A673 (cell line): Measurements from ENCODE around the gene NRBP1. TPM values are rescaled to one million over a fixed set of nuclear protein-coding genes. Genes with fewer than 3 reads are reported as not detected.
A peak's percentile ranks its signal among the peaks of the same experiment; 100 is the strongest.

Source experiments
- BruUV-seq: library from RNA; stranded (reverse); fragments of 400-500 nt; replicated peaks from 2 replicates; lab custom pipeline; 2021; lab: Mats Ljungman, UMichigan
- CTCF ChIA-PET: fragments of 300-600 bp; sonication (Branson Sonifier 250); formaldehyde crosslinking; loops from one replicate; lab custom pipeline; 2022; ENCODE audit warnings: antibody characterized with exemption; lab: Charles Lee
- POLR2A ChIA-PET: fragments of 300-600 bp; sonication (Branson Sonifier 250); formaldehyde crosslinking; loops from one replicate; lab custom pipeline; 2022; ENCODE audit warnings: antibody characterized with exemption; ENCODE audit not compliant: low non-redundant PET; lab: Charles Lee
- DNase-seq: peaks from one replicate; pipeline ENCODE4 v3.0.0-alpha.2; 2015; ENCODE audit warnings: low spot score
- H3K27ac ChIP-seq: fragments of 200-600 bp; sonication (generic); 2 replicates; pipeline ENCODE4 v1.5.1; 2016; ENCODE audit warnings: mixed run types, low read depth, mild to moderate bottlenecking, mixed read lengths, antibody characterized with exemption, low read length; ENCODE audit not compliant: poor library complexity, severe bottlenecking
- H3K27me3 ChIP-seq: fragments of 200-600 bp; sonication (generic); replicated peaks from 2 replicates; pipeline ENCODE4 v1.6.1; 2017; ENCODE audit warnings: mixed run types, low read depth, mild to moderate bottlenecking, mixed read lengths, antibody characterized with exemption, low read length; ENCODE audit not compliant: insufficient read depth, poor library complexity
- H3K36me3 ChIP-seq: fragments of 200-600 bp; sonication (generic); 2 replicates; pipeline ENCODE4 v1.6.1; 2016; ENCODE audit warnings: mixed run types, mild to moderate bottlenecking, mixed read lengths, antibody characterized with exemption, low read length; ENCODE audit not compliant: insufficient read depth, poor library complexity, severe bottlenecking
- H3K4me1 ChIP-seq: fragments of 200-600 bp; sonication (generic); 2 replicates; pipeline ENCODE4 v1.6.1; 2017; ENCODE audit warnings: mixed run types, mild to moderate bottlenecking, mixed read lengths, antibody characterized with exemption, low read length; ENCODE audit not compliant: insufficient read depth, poor library complexity, severe bottlenecking
- H3K4me3 ChIP-seq: fragments of 200-600 bp; sonication (generic); 2 replicates; pipeline ENCODE4 v1.5.1; 2016; ENCODE audit warnings: low read depth, mixed run types, mild to moderate bottlenecking, mixed read lengths, low read length; ENCODE audit not compliant: poor library complexity, severe bottlenecking
- H3K9me3 ChIP-seq: fragments of 200-600 bp; sonication (generic); 2 replicates; pipeline ENCODE4 v1.6.1; 2016; ENCODE audit warnings: mixed run types, low read depth, mild to moderate bottlenecking, mixed read lengths, antibody characterized with exemption, low read length; ENCODE audit not compliant: poor library complexity, severe bottlenecking
- EZH2 ChIP-seq: fragments of 200-600 bp; sonication (generic); IDR thresholded peaks from 2 replicates; pipeline ENCODE4 v1.6.1; 2017; ENCODE audit warnings: borderline replicate concordance, low read depth, mild to moderate bottlenecking, mixed read lengths, antibody characterized with exemption, low read length; ENCODE audit not compliant: poor library complexity, severe bottlenecking
- intact Hi-C: fragments of 100-400 bp; cut with micrococcal nuclease; formaldehyde crosslinking; loops from one replicate; pipeline ENCODE4 v1.10.0; 2022; ENCODE audit not compliant: unreplicated experiment
- total RNA-seq: library from RNA; stranded (reverse); gene quantifications from 2 replicates; pipeline ENCODE4 v1.2.3, GENCODE V29; 2021
- TF ChIP-seq, protein P1 (sequence below): fragments of 300-800, 200-600 bp; sonication (generic); conservative IDR thresholded peaks from 2 replicates; pipeline ENCODE4 v1.5.1; 2017; ENCODE audit warnings: low read depth, mild to moderate bottlenecking, antibody characterized with exemption, low read length, moderate library complexity, mixed read lengths

Gene NRBP1
- total RNA-seq, 1 experiment from 2014 or later = 93.0 TPM

DNA sequence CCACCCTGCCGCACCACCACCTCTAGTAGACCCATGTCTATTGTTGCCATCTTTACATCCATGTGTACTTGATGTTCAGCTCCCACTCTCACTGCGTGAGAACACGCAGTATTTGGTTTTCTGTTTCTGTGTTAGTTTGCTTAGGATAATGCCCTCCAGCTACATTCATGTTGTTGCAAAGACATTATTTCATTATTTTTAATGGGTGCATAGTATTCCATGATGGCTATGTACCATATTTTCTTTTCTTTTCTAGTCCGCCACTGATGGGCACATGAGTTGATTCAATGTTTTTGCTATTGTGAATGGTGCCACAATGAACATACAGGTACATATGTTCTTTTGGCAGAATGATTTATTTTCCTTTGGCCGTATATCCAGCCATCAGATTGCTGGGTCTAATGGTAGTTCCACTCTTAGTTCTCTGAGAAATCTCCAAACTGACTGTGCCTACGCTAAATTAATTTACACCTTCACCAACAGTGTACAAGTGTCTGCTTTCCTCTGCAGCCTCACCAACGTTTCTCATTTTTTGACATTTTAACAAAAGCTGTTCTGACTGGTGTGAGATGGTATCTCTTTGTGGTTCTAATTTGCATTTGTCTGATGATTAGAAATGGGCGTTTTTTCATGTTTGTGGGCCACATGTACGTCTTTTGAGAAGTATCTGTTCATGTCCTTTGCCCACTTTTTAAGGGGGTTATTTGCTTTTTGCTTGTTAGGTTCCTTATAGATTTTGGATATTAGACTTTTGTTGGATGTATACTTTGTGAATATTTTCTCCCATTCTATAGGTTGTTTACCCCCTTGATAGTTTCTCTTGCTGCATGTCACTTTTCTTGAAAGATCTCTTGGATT is 37.4 kb upstream of the NRBP1 start:
- no peaks in the 10 kb centered on the region for H3K27me3 ChIP-seq
- H3K27ac ChIP-seq = no peak overlapping the region
- H3K4me1 ChIP-seq = no peaks in the 10 kb centered on the region
- ChIA-PET CTCF (no interaction called here), POLR2A (no interaction called here)
- DNase-seq = no peak
- no peak for TF ChIP-seq EZH2
- TF ChIP-seq, protein P1, sequence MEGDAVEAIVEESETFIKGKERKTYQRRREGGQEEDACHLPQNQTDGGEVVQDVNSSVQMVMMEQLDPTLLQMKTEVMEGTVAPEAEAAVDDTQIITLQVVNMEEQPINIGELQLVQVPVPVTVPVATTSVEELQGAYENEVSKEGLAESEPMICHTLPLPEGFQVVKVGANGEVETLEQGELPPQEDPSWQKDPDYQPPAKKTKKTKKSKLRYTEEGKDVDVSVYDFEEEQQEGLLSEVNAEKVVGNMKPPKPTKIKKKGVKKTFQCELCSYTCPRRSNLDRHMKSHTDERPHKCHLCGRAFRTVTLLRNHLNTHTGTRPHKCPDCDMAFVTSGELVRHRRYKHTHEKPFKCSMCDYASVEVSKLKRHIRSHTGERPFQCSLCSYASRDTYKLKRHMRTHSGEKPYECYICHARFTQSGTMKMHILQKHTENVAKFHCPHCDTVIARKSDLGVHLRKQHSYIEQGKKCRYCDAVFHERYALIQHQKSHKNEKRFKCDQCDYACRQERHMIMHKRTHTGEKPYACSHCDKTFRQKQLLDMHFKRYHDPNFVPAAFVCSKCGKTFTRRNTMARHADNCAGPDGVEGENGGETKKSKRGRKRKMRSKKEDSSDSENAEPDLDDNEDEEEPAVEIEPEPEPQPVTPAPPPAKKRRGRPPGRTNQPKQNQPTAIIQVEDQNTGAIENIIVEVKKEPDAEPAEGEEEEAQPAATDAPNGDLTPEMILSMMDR = no peak
- no peak overlapping the region for H3K4me3 ChIP-seq
- H3K9me3 ChIP-seq = no peaks in the 10 kb centered on the region
- peaks cover 7% of the 10 kb centered on the region for H3K36me3 ChIP-seq
- BruUV-seq = TSS peak; percentile 27
- intact Hi-C loops = no loop called here

GRCh38 chr2:27393225-27393624 is 35.2 kb upstream of the NRBP1 start:
- intact Hi-C loops = no loop called here
- peaks cover 5% of the 10 kb centered on the region for H3K36me3 ChIP-seq
- ChIA-PET CTCF (no interaction called here), POLR2A (no interaction called here)
- TF ChIP-seq EZH2 = no peak
- TF ChIP-seq, protein P1 = no peak
- H3K4me3 ChIP-seq = no peak overlapping the region
- no peaks in the 10 kb centered on the region for H3K9me3 ChIP-seq
- no peak for DNase-seq
- no peaks in the 10 kb centered on the region for H3K4me1 ChIP-seq
- BruUV-seq = no TSS peak
- H3K27ac ChIP-seq = no peak overlapping the region
- H3K27me3 ChIP-seq = no peaks in the 10 kb centered on the region

- no TSS peak for BruUV-seq
- CTCF ChIA-PET = no interaction called here
- DNase-seq = no peak
- POLR2A ChIA-PET = no interaction called here
- no peaks in the 10 kb centered on the region for H3K36me3 ChIP-seq
- H3K4me1 ChIP-seq = no peaks in the 10 kb centered on the region
- no peaks in the 10 kb centered on the region for H3K9me3 ChIP-seq
- H3K4me3 ChIP-seq = no peak overlapping the region
- intact Hi-C loops = no loop called here
- TF ChIP-seq EZH2 = no peak
- TF ChIP-seq, protein P1 = no peak
- no peaks in the 10 kb centered on the region for H3K27me3 ChIP-seq
- H3K27ac ChIP-seq = no peak overlapping the region
Observed at GRCh38 chr2:27398962-27399361, 29.5 kb upstream of the NRBP1 start.
